NT2/D1 (cell line): ENCODE results near the gene SASS6.

Experiments used
- SUZ12 ChIP-seq: IDR thresholded peaks from 2 replicates; pipeline ENCODE4 v1.6.1; 2011; ENCODE audit not compliant: insufficient read length, insufficient read depth; ENCODE audit errors: extremely low read depth
- YY1 ChIP-seq: IDR thresholded peaks from 2 replicates; pipeline ENCODE4 v1.6.1; 2011; ENCODE audit not compliant: insufficient read length, insufficient read depth

GRCh38 chr1:100151679-100152078 lies 18.9 kb upstream of the SASS6 start:
- no peak for TF ChIP-seq SUZ12
- no peak for TF ChIP-seq YY1
